A549 treated with Hydrocortisone at 1 μM for 4 hours (cell line): ENCODE results near the gene SCARF1. TPM values are rescaled to one million over a fixed set of nuclear protein-coding genes. Genes with fewer than 3 reads are reported as not detected.

Experiments
- total RNA-seq: library from RNA; stranded (reverse); fragments of 200-300 nt; extraction: Qiagen RNA extraction; gene quantifications from 5 replicates; pipeline ENCODE4 v1.2.3, GENCODE V29; 2022

Gene SCARF1, protein sequence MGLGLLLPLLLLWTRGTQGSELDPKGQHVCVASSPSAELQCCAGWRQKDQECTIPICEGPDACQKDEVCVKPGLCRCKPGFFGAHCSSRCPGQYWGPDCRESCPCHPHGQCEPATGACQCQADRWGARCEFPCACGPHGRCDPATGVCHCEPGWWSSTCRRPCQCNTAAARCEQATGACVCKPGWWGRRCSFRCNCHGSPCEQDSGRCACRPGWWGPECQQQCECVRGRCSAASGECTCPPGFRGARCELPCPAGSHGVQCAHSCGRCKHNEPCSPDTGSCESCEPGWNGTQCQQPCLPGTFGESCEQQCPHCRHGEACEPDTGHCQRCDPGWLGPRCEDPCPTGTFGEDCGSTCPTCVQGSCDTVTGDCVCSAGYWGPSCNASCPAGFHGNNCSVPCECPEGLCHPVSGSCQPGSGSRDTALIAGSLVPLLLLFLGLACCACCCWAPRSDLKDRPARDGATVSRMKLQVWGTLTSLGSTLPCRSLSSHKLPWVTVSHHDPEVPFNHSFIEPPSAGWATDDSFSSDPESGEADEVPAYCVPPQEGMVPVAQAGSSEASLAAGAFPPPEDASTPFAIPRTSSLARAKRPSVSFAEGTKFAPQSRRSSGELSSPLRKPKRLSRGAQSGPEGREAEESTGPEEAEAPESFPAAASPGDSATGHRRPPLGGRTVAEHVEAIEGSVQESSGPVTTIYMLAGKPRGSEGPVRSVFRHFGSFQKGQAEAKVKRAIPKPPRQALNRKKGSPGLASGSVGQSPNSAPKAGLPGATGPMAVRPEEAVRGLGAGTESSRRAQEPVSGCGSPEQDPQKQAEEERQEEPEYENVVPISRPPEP
- 0.18 to 0.38 TPM (median 0.21 TPM) in 5 replicates for total RNA-seq

DNA sequence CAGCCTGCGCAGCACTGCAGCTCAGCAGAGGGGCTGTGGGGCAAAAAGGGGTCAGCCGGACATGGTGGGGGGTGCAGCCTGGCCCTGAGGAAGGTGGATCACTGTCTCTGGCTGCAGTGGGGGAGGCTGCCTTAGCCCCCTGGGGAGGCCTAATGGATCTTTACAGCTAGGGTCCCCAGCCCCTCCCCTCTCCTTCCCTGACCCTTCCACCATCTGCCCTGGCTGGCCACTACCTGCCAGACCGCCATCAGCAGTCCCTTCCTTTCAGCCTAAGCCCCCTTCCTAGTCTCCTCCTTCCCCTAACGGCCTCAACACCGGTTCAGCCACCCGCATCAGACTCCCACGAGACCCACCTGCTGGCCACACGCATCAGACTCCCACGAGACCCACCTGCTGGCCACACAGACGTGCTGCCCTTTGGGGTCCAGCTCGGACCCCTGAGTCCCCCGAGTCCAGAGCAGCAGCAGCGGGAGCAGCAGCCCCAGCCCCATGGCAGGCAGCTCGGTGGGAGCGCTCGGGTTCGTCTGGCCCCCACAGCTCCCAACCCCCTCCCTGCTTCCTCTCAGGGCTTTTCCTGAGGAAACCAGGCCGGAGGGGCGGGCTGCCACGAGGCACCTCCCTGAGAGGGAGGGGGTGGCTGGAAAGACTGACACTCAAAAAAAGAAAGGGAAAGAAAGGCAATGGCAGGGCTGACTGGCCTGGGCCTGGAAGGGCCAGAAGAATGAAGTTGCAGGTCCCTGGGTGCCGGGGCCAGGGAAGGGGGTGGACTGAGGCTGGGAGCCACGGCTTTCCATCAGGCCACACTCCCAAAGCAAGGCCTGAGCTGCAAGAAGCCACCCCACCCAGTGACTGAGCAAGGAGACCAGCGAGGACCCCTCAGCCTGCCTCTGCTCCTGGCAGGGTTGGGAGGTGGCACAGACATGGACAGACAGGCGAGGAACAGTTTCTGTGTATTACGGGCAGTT, at the start of gene SCARF1:
Gene SCARF1, minus strand, starts transcription at position 526 of the 965 bp plus-strand sequence. Its CDS starts 35 bp downstream, at position 491.

DNA sequence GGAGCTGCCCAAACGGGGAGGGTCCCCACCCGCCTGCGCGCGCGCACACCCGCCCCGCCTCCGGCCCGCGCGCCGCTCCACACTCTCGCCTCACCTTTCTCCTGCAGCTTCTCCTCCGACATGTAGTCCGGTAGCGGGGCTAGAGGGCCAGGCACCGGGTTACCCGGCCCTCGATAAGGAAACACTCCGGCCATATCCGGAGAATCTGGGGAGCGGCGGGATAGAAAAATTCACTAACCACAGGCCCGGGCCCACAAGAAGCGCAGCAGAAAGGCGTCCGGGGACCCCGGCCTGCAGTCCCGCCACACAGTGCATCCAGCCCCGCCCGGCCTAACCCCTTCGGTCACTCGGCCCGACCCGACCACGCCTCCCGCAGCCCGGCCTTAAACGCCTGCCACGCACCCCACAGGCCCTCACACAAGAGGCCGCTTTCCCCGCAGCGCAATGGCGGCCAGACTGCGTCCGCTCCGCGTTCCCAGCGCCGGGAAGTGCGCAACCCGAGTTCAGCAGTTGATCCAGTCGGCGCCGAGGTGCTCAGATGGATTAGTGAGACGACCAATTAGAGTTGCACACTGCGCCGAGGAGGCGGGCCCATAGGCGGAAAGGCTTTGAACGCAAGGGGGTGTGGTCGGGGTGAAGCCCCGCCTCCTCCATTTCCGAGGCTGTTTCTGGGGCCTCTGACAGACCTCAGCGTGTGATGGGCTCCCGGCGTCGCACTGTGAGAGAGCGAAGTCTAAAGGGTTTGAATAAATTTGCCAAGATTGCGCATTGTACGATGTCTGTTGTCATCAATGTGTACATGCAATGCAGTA, 39.1 kb upstream of the SCARF1 start, which contains the start of gene PRPF8:
Gene PRPF8, minus strand, starts transcription at position 490 of the 812 bp plus-strand sequence. Its CDS starts 296 bp downstream, at position 194.

DNA sequence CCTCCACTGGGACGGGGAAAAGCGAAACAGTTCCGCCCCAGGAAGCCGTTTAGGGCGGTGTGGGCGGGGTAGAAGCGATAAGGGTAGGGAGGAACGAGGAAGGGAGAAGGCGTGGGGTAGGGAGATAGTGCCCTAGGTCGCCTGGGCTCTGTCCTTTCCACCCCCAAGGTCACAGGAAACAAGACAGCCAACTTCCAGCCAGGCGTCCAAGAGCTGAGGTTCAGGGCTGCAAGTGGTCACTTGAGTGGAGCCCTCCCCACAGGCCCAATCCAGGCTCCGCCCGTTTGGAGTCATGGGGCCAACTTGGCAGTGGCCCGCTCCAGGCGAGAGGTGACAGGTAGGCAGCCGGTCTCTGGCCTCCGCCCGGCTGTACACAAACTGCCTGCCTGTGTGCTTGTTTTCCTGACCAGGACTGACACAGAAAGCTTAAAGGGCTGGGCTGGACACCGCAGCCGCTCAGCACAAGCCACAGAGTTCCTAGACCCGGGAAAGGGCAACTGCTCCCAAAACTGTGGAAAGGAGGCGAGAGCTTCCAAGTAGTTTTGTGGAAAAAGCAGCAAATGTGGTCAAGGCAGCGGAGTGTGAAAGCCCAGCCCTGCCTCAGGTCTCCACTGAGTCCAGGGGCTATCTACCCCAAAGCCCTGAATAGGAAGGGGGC, 4.4 kb upstream of the SCARF1 start, which contains the start of gene RILP:
Gene RILP, minus strand, starts transcription at position 23 of the 658 bp plus-strand sequence. CDS start 62 bp downstream, outside the sequence.

DNA sequence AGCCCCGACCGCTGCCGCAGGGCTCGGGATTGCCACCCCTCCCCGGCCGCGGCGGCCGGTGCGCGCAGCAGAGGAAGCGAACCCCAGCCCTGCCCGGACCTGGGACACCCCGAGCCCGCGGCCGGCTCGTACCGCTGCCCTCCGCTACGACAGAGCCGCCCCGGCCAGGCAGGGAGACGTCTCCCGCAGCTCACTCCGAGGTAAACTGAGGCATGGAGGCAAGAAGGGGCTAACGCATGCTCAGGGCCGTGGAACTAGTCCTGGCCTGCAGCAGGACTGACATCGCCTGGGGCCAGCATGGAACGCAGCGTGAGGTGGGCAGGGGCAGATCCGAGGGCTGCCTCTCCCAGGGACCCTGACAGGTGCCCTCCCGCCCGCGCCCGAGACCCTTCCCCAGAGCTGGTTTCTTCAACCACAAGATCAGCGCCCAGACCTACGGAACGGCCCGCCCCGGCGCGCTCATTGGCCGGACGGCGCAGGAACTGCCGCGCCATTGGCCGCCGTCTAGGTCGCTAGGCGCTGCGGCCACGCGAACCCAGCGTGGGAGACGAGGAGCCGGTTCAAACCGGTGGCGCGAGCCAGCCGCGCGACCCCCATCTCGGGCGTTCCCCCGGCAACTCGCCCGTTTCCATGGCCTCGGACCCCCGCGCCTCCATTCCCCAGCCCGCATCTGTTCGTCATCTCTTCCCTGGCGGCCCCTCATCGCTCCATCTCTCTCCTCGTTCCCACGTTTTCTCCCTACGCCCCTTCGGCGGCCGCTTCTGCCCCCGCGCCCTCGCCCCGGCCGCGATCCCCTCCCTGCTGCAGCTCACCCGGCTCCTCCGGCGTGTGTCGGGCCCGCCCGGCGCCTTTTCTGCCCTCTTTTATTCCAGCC, 17.3 kb downstream of the SCARF1 start, which contains the start of gene SLC43A2:
Gene SLC43A2, minus strand, starts transcription at position 853 of the 874 bp plus-strand sequence. CDS start 960 bp downstream, outside the sequence.

Other genes with a start within 250 kb of the SCARF1 start
- 541 to 1,166 TPM (median 607 TPM) in 5 replicates for gene YWHAE, start 245.5 kb downstream of the SCARF1 start, total RNA-seq
- gene CRK, start 189.5 kb downstream of the SCARF1 start, total RNA-seq: 81.2 to 111 TPM (median 88.6 TPM) in 5 replicates
- gene MYO1C, start 153.0 kb downstream of the SCARF1 start, total RNA-seq: 123 to 137 TPM (median 134 TPM) in 5 replicates
- 24.1 to 26.5 TPM (median 25.8 TPM) in 5 replicates for gene INPP5K, start 129.1 kb downstream of the SCARF1 start, total RNA-seq
- gene PITPNA, start 82.9 kb downstream of the SCARF1 start, total RNA-seq: 63.5 to 70.5 TPM (median 66.9 TPM) in 5 replicates
- gene SLC43A2, start 16.9 kb downstream of the SCARF1 start, total RNA-seq: 4.9 to 6.2 TPM (median 5.9 TPM) in 5 replicates
- 11.5 to 19.8 TPM (median 16.9 TPM) in 5 replicates for gene RILP, start 4.1 kb upstream of the SCARF1 start, total RNA-seq
- 246 to 278 TPM (median 255 TPM) in 5 replicates for gene PRPF8, start 39.1 kb upstream of the SCARF1 start, total RNA-seq
- 1.3 to 1.9 TPM (median 1.6 TPM) in 5 replicates for gene TLCD2, start 64.6 kb upstream of the SCARF1 start, total RNA-seq
- gene WDR81, start 79.0 kb upstream of the SCARF1 start, total RNA-seq: 26.4 to 32.9 TPM (median 28.7 TPM) in 5 replicates
- gene SERPINF2, start 97.1 kb upstream of the SCARF1 start, total RNA-seq: 2.9 to 3.8 TPM (median 3.2 TPM) in 5 replicates
- gene SERPINF1, start 116.3 kb upstream of the SCARF1 start, total RNA-seq: 1.8 to 3.8 TPM (median 2.2 TPM) in 5 replicates
- gene SMYD4, start 184.2 kb upstream of the SCARF1 start, total RNA-seq: 8.5 to 10.2 TPM (median 9.1 TPM) in 5 replicates
- 68.4 to 79.3 TPM (median 75.0 TPM) in 5 replicates for gene RPA1, start 184.3 kb upstream of the SCARF1 start, total RNA-seq